Activated naive CD8-positive, alpha-beta T cell treated with anti-CD3 and anti-CD28 coated beads, Interleukin-2, amount 10 ng/mL, durations not matched to agents 7 days and 5 days (primary cell): ENCODE results near the gene FBXO30. TPM values are rescaled to one million over a fixed set of nuclear protein-coding genes. Genes with fewer than 3 reads are reported as not detected.

ENCODE experiments used
- ATAC-seq: fragments of 150-1000 bp; cut with Tn5 transposase; one replicate; pipeline ENCODE4 v1.10.0; 2021; ENCODE audit warnings: low read depth, moderate library complexity
- POLR2A ChIA-PET: fragments of 350-600 bp; sonication (Branson Sonifier 250); formaldehyde crosslinking; loops from one replicate; lab custom pipeline; 2021; ENCODE audit warnings: antibody characterized with exemption; lab: Charles Lee
- DNase-seq: peaks from one replicate; pipeline ENCODE4 v3.0.0; 2021
- H3K27ac Mint-ChIP-seq: one replicate; pipeline ENCODE4 v1.8.0; 2022; ENCODE audit warnings: mild to moderate bottlenecking, mixed read lengths
- H3K27me3 Mint-ChIP-seq: one replicate; pipeline ENCODE4 v1.8.0; 2022; ENCODE audit warnings: mild to moderate bottlenecking, moderate library complexity, mixed read lengths
- H3K36me3 Mint-ChIP-seq: one replicate; pipeline ENCODE4 v1.8.0; 2021; ENCODE audit warnings: mild to moderate bottlenecking, mixed read lengths
- H3K4me1 Mint-ChIP-seq: one replicate; pipeline ENCODE4 v1.8.0; 2021; ENCODE audit warnings: mixed read lengths
- H3K4me3 Mint-ChIP-seq: one replicate; pipeline ENCODE4 v1.8.0; 2022; ENCODE audit warnings: mild to moderate bottlenecking, moderate library complexity, mixed read lengths
- H3K9me3 Mint-ChIP-seq: one replicate; pipeline ENCODE4 v1.8.0; 2021; ENCODE audit warnings: mixed read lengths
- total RNA-seq, 2 experiments: library from RNA; stranded (reverse); gene quantifications; one replicate each; pipeline ENCODE4 v1.2.3, GENCODE V29; 2021

FBXO30 gene, protein sequence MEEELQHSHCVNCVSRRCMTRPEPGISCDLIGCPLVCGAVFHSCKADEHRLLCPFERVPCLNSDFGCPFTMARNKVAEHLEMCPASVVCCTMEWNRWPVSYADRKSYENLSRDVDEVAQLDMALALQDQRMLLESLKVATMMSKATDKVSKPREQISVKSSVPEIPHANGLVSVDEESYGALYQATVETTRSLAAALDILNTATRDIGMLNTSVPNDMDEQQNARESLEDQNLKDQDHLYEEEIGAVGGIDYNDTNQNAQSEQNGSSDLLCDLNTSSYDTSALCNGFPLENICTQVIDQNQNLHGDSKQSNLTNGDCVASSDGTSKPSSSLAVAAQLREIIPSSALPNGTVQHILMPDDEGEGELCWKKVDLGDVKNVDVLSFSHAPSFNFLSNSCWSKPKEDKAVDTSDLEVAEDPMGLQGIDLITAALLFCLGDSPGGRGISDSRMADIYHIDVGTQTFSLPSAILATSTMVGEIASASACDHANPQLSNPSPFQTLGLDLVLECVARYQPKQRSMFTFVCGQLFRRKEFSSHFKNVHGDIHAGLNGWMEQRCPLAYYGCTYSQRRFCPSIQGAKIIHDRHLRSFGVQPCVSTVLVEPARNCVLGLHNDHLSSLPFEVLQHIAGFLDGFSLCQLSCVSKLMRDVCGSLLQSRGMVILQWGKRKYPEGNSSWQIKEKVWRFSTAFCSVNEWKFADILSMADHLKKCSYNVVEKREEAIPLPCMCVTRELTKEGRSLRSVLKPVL
- total RNA-seq = 1 to 10 TPM; 6.6 to 7.2 TPM

DNA sequence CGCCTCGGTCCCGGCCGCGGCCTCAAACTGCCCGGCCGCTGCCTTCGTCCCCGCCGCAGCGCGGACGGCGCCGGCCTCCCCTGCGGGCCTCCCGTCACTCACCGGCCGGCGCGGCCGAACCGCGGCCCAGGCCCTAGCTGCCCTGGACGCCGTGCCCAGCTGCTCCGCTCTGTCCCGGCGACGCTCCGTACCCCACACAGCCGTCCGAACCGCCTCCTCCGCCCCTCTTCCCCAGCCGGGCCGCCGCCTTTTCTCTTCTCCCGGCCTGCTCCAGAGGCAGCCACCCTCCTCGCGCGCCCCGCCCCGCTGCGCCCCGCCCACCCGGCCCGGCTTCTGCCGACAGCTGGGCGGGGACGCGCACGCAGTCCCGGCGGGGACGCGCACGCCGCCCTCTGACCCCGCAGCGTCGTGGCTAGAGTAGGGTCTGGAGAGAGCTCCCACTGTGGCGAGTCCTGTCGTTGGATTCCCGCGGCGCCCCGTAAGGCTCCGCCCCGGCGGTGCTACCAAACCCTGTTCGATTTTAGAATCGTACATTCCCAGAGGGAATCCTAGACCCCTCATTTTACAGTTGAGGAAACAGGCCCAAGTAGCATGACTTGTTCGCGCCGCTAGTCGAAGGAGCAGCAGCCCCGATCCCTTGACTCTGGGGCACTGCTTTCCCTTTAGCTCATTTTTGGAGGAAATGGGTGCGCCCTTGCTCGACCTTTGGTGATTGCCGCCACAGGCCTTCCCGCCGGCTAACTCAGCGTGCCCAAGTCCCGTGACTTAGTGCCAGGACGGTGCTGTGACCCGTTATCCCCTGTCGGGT, at the start of gene FBXO30:
TSS of gene FBXO30 (minus strand) at position 295 of the 808 bp plus-strand sequence. CDS start 8,390 bp downstream, outside the sequence.
- H3K27me3 Mint-ChIP-seq = no peaks in the 10 kb centered on the region

DNA sequence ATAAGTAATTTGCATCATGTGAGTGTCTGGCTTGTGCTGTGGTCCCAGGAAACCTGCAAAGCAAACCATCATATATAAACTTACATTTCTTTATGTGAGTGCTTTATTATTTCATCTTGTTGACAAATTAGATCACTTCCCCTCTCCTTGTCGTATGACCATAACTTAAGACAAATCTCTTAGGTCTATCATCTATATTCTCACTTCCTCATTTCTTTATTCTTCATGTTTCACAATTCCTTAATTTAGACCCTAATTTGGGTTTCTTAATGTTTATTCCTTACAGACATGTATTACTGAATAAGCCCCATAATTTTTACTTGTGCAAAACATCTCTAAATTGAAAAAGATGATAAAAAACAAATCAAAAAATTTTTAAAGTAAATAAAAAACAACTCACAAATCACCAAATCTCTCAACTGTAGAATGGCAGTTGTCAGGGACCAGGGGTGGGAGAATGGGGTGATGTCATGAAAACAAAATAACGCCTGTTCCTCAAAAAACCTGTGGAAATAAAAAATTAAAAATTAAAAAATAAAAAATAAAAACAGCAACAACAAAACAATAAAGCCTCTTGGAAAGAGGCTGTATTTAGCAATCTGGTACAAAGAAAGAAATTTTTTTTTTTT, 49.5 kb upstream of the FBXO30 start:
- POLR2A ChIA-PET = interaction anchor here (0.7 to 1.0 kb wide), 2 partner anchors 43 to 49 kb away, joined by 3 to 6 read pairs; partner anchors contain the start of gene FBXO30
- Mint-ChIP-seq H3K27ac (no peak overlapping the region), H3K36me3 (peaks cover 17% of the 10 kb centered on the region), H3K4me3 (no peak overlapping the region), H3K27me3 (no peaks in the 10 kb centered on the region), H3K9me3 (peaks cover 11% of the 10 kb centered on the region), H3K4me1 (peaks cover 26% of the 10 kb centered on the region)
- DNase-seq (no peak), ATAC-seq (no peak)

More for the DNA sequence above, at the start of gene FBXO30:
- DNase-seq (peak; percentile 94), ATAC-seq (peak; percentile 83)
- Mint-ChIP-seq H3K4me1 (peaks cover 25% of the 10 kb centered on the region), H3K4me3 (peak within 1 kb of the TSS; percentile 93), H3K27ac (peak within 1 kb of the TSS; percentile 93), H3K9me3 (no peaks in the 10 kb centered on the region), H3K36me3 (peaks cover 1% of the 10 kb centered on the region)
- POLR2A ChIA-PET = interaction anchor here (1.0 to 3.3 kb wide), 11 partner anchors 12 to 150 kb away, joined by 3 to 69 read pairs (median 3); partner anchors contain the start of genes EPM2A and SHPRH

DNA sequence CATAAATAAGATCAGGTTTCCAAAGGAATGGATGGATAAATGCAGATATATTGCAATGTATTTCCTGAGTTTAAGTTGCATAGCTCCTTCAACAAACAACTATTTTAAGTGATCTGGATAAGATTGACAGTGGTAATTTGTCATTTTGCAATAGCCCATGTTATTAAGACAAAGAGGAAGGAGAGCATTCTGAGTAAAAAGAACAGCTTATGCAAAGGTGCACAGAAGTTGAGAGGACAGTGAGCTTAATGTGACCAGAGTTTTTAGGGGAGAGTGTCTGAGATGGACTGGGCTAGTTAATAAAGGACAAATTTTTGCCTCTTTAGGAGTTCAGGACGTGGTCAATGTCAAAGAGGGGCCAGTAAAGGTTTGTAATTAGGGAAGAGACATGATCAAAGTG, 48.8 kb upstream of the FBXO30 start:
- ATAC-seq = no peak
- DNase-seq = no peak
- Mint-ChIP-seq H3K9me3 (peaks cover 11% of the 10 kb centered on the region), H3K4me1 (peaks cover 26% of the 10 kb centered on the region), H3K27me3 (no peaks in the 10 kb centered on the region), H3K36me3 (peaks cover 20% of the 10 kb centered on the region), H3K27ac (no peak overlapping the region), H3K4me3 (no peak overlapping the region)
- POLR2A ChIA-PET = interaction anchor here (0.7 to 2.0 kb wide), 2 partner anchors 38 to 48 kb away, joined by 3 to 6 read pairs; partner anchors contain the start of gene FBXO30

DNA sequence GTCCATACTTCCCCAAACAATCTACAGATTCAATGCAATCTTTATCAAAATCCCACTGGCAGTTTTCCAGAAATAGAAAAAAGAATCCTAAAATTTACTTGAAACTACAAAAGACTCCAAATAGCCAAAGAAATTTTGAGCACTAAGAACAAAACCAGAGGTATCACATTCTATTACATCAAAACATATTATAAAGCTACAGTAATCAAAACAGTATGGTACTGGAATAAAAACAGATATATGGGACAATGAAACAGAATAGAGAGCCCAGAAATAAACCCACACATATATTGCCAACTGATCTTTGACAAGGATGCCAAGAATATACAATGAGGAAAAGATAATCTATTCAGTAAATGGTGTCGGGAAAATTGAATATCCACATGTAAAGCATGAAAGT, 46.0 kb upstream of the FBXO30 start:
- DNase-seq (no peak), ATAC-seq (no peak)
- POLR2A ChIA-PET = no interaction called here
- no peak overlapping the region for H3K4me3 Mint-ChIP-seq
- peaks cover 18% of the 10 kb centered on the region for H3K36me3 Mint-ChIP-seq
- no peak overlapping the region for H3K27ac Mint-ChIP-seq
- peaks cover 11% of the 10 kb centered on the region for H3K4me1 Mint-ChIP-seq
- no peaks in the 10 kb centered on the region for H3K27me3 Mint-ChIP-seq
- peaks cover 11% of the 10 kb centered on the region for H3K9me3 Mint-ChIP-seq

DNA sequence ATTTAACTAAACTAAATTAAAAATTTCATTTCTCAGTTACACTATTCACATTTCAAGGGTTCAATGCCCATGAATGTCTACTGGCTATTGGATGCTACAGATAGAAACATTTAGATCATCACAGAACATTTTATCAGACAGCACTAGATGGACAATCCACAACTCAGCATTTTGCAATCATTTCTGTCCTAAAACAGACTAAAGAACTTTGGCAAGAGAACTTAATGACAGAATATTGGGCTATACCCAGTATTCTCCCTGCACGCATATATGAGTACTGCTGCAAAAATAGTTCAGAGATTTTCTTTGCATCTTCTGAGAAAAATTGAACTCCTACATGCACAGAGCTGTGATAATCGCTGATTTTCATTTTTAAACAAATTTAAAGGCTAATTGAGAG, 36.1 kb upstream of the FBXO30 start:
- Mint-ChIP-seq H3K27me3 (no peaks in the 10 kb centered on the region), H3K36me3 (peaks cover 6% of the 10 kb centered on the region), H3K27ac (no peak overlapping the region), H3K9me3 (peaks cover 1% of the 10 kb centered on the region), H3K4me1 (no peaks in the 10 kb centered on the region), H3K4me3 (no peak overlapping the region)
- DNase-seq (no peak), ATAC-seq (no peak)
- POLR2A ChIA-PET = no interaction called here

DNA sequence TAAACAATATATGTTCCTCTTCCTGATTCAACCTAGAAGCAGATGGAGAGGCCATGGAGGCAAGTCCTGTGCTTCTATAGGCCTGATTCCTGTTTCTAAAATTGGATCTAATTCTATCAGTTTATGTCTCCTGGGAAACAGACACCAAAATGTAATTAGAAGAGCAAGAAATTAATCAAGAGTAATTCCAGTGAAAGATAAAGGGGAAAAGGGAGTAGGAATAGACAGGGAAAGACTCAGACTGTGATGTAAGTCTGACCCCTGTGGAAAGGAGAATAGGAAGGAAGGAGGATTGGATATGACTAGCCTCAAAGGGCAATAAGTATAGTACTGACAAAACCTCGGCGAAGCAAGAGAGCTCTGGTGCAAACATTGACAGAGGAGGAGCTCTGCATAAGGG, 33.9 kb upstream of the FBXO30 start:
- ATAC-seq = no peak

DNA sequence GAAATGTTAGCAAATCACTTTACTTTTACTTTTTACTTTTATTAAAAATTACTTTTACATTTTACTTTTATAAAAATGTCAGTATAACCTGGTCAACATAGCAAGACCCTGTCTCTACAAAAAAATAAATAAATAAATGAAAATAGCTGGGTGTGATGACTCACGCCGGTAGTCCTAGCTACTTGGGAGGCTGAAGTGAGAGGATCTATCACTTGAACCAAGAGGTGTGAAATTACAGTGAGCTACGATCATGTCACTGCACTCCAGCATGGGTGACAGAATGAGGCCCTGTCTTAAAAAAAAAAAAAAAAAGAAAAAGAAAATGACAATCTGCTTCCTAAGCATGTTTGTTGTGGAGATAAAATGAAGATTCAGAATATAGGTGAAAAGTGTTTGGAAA, 31.0 kb upstream of the FBXO30 start:
- DNase-seq (no peak), ATAC-seq (no peak)
- POLR2A ChIA-PET = no interaction called here
- no peaks in the 10 kb centered on the region for H3K4me1 Mint-ChIP-seq
- H3K4me3 Mint-ChIP-seq = no peak overlapping the region
- H3K36me3 Mint-ChIP-seq = peaks cover 12% of the 10 kb centered on the region
- H3K27ac Mint-ChIP-seq = no peak overlapping the region
- H3K9me3 Mint-ChIP-seq = peaks cover 1% of the 10 kb centered on the region
- H3K27me3 Mint-ChIP-seq = no peaks in the 10 kb centered on the region

More for the DNA sequence above, 33.9 kb upstream of the FBXO30 start:
- no peak for DNase-seq
- Mint-ChIP-seq H3K9me3 (peaks cover 1% of the 10 kb centered on the region), H3K27ac (no peak overlapping the region), H3K4me3 (no peak overlapping the region), H3K36me3 (peaks cover 9% of the 10 kb centered on the region), H3K27me3 (no peaks in the 10 kb centered on the region), H3K4me1 (no peaks in the 10 kb centered on the region)
- POLR2A ChIA-PET = interaction anchor here (1.2 kb wide), 1 partner anchor 34 kb away, joined by 3 read pairs; the partner anchor contains the start of gene FBXO30

DNA sequence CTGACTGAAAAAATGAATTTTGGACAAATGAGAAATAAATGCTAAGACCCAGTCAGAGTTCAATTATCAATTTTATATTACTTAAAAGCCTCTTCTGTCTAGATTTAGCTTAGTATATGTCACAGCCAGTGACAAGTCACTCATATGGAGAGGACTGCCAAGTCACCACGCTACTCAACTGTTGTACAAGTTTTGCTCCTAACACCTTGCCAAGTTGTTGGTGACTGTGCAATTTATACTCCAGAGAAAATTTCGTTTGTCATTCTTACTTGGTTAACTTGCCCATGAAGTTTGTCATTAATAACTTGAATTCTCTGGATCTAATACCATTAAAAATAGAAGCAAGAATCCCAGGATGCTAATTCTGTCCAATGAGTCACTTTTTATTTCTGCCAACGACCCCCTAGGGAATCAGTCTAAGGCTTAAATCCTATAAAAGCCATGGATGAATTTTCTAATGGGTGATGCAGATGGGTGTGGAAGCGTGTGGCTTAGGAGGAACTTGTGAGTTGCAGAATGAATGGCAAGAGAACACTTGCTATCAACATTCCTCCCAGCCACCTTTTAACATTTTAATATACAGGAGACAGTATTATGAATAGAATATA, 30.4 kb upstream of the FBXO30 start:
- Mint-ChIP-seq H3K9me3 (peaks cover 1% of the 10 kb centered on the region), H3K36me3 (peaks cover 12% of the 10 kb centered on the region), H3K27me3 (no peaks in the 10 kb centered on the region), H3K4me3 (no peak overlapping the region), H3K4me1 (no peaks in the 10 kb centered on the region), H3K27ac (no peak overlapping the region)
- DNase-seq (no peak), ATAC-seq (no peak)
- POLR2A ChIA-PET = no interaction called here

DNA sequence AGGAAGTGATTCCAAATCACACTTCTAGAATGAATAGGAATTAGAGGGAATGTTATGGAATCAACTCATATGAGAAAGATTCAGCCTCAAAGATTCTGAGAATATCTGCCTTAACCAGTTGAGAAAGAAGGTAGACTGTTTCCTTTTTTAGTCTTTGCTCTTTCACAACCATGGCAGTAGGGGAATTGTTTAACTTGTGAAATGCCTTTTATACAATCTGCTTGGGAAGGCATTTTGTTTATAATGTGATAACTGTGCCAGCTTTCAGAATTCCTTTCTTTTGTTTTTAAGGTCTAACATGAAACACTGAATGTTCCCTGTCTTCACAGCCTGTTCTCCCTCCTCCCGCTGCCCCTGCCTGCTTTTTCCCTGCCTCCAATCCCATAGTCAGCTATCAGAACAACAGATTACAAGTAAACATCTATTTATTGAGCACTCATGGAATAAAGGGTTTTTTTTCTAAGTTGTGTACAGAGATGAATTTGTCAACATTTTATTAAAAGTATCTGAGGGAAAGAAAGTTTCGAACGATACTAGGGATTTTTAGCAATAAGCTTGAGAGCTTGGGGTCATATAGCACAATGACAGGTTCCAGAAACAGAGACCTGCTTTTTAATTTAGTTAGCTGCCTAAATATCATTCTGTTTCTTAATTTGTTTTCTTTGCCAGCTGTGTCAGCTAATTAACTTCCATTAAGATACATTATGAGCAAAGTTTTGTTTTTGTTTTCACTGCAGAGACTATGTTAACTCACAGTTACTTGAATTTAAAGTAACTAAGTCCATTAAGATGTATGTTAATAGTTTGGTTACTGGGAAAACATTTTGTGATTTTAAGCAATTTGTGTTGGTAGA, 28.3 kb upstream of the FBXO30 start:
- H3K27me3 Mint-ChIP-seq = no peaks in the 10 kb centered on the region
- no peaks in the 10 kb centered on the region for H3K4me1 Mint-ChIP-seq
- no peak overlapping the region for H3K27ac Mint-ChIP-seq
- H3K9me3 Mint-ChIP-seq = peaks cover 1% of the 10 kb centered on the region
- H3K36me3 Mint-ChIP-seq = peaks cover 12% of the 10 kb centered on the region
- POLR2A ChIA-PET = no interaction called here
- DNase-seq = no peak
- H3K4me3 Mint-ChIP-seq = no peak overlapping the region
- ATAC-seq = no peak

DNA sequence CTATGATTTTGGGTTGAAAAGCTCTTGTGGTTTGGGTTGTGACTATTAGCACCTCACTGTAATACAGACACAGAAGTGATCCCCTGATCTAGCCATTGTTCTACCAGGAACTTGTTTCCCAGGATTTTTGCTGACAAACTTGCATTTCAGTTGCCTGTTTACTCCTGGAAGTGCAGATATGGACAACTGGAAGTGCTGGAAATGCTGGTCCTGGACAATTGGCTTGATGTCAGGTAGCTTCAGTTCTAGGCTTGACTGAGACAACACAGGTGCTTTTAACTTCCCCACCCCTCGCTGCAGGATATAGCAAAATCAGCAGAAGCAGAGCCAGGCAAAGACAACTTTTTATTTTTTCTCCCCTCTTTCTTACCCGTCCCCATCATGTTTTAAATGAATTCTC, 27.1 kb upstream of the FBXO30 start:
- Mint-ChIP-seq H3K36me3 (peaks cover 12% of the 10 kb centered on the region), H3K9me3 (no peaks in the 10 kb centered on the region), H3K4me3 (no peak overlapping the region), H3K4me1 (no peaks in the 10 kb centered on the region), H3K27ac (no peak overlapping the region), H3K27me3 (no peaks in the 10 kb centered on the region)
- POLR2A ChIA-PET = no interaction called here
- DNase-seq = no peak
- ATAC-seq = no peak

DNA sequence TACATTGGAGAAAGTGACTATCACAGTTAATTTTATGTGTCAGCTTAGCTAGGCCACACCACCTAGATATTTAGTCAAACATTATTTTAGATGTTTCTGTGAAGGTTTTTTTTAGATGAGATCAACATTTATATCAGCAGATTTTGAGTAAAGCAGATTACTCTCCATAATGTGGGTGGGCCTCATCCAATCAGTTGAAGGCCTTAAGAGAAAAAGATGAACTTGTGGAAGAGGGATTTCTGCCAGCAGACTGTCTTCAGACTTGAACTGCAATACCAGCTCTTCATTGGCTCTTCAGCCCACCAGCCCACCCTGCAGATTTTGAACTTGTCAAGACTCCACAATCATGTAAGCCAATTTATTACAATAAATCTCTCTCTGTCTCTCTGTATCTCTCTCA, 25.1 kb upstream of the FBXO30 start:
- POLR2A ChIA-PET = no interaction called here
- ATAC-seq (no peak), DNase-seq (no peak)
- no peaks in the 10 kb centered on the region for H3K9me3 Mint-ChIP-seq
- H3K36me3 Mint-ChIP-seq = peaks cover 6% of the 10 kb centered on the region
- no peak overlapping the region for H3K4me3 Mint-ChIP-seq
- H3K4me1 Mint-ChIP-seq = peaks cover 7% of the 10 kb centered on the region
- no peak overlapping the region for H3K27ac Mint-ChIP-seq
- H3K27me3 Mint-ChIP-seq = no peaks in the 10 kb centered on the region

DNA sequence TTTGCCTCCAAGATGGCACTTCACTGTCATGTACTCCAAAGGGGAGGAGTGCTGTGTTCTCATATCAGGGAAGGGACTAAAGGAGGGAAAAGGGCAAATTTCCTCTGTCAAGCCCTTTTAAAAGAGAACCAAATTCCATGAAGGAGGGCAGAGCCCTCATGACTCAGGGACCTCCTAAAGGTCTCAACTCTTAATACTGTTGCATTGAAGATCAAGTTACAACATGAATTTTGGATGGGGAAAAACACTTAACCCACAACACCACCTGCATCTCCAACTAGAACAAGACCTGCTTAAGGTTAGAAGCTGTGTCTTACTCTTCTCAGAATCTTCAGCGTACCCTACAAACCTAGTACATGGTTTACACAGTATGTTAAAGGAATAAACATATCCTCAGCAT, 23.7 kb upstream of the FBXO30 start:
- Mint-ChIP-seq H3K9me3 (no peaks in the 10 kb centered on the region), H3K4me1 (peaks cover 7% of the 10 kb centered on the region), H3K27me3 (no peaks in the 10 kb centered on the region), H3K4me3 (no peak overlapping the region), H3K36me3 (peaks cover 3% of the 10 kb centered on the region), H3K27ac (no peak overlapping the region)
- ATAC-seq (no peak), DNase-seq (no peak)
- POLR2A ChIA-PET = no interaction called here
